Body of pancreas (tissue), 4 donors: Measurements from ENCODE around the gene ATP11C.

Experiments
- CTCF ChIP-seq, 7 experiments: fragments of 450-650 bp in 4 of 7; fragments of 200-600 bp in 3 of 7; sonication (generic) in 3 of 7; IDR thresholded peaks; one replicate each; pipeline ENCODE4 v1.5.1; 2016 to 2019; ENCODE audit warnings: antibody characterized with exemption in 7 of 7
- POLR2A ChIP-seq, 3 donors: fragments of 450-650 bp; IDR thresholded peaks; one replicate each; pipeline ENCODE4 v1.6.1; 2016; ENCODE audit warnings: antibody characterized with exemption in 3 of 3, mild to moderate bottlenecking in 2 of 3

GRCh38 chrX:139762400-139763183 lies 170.3 kb downstream of the ATP11C start:
- no peak for TF ChIP-seq CTCF (IDR thresholded peaks at IDR 0.05)
- no peak for TF ChIP-seq POLR2A (IDR thresholded peaks at IDR 0.05)
